HEK293 (cell line): ENCODE results near the gene CMTR2.

Source experiments
- CTCF ChIA-PET: fragments of 350-600 bp; formaldehyde crosslinking; extraction: SDS; loops from one replicate; lab custom pipeline; 2021; ENCODE audit warnings: antibody characterized with exemption; lab: Yijun Ruan, JAX
- POLR2A ChIA-PET: fragments of 300-600 bp; formaldehyde crosslinking; extraction: SDS; loops from one replicate; lab custom pipeline; 2020; ENCODE audit warnings: antibody characterized with exemption, inconsistent platforms; lab: Yijun Ruan, JAX
- H3K27ac ChIP-seq: fragments of 200-500 bp; sonication (Bioruptor generic); 2 replicates; pipeline ENCODE4 v1.5.1; 2014; ENCODE audit warnings: low read depth, low read length, control low read depth, inconsistent platforms; ENCODE audit errors: extremely low read depth
- H3K36me3 ChIP-seq, 2 experiments: fragments of 200-500 bp in 1 of 2; sonication (Bioruptor generic) in 1 of 2; 1 replicate in 1 of 2; 2 replicates in 1 of 2; pipeline ENCODE4 v1.5.1; 2014 to 2017; ENCODE audit warnings: inconsistent platforms in 2 of 2, low read length in 2 of 2; ENCODE audit not compliant: control insufficient read depth in 2 of 2, insufficient read depth in 1 of 2
- H3K4me1 ChIP-seq: fragments of 200-500 bp; sonication (Bioruptor generic); 2 replicates; pipeline ENCODE4 v1.5.1; 2014; ENCODE audit warnings: mild to moderate bottlenecking, low read length, inconsistent platforms; ENCODE audit not compliant: control insufficient read depth, insufficient read depth
- H3K4me3 ChIP-seq: 2 replicates; pipeline ENCODE4 v1.5.1; 2011; ENCODE audit warnings: low read depth, mild to moderate bottlenecking, control low read depth, low read length, moderate library complexity
- H3K9me3 ChIP-seq: fragments of 200-500 bp; sonication (Bioruptor generic); 2 replicates; pipeline ENCODE4 v1.5.1; 2014; ENCODE audit warnings: low read depth, low read length, inconsistent platforms; ENCODE audit not compliant: control insufficient read depth, insufficient read depth
- HOXD13 ChIP-seq: sonication (generic); formaldehyde crosslinking; IDR thresholded peaks from 2 replicates; pipeline ENCODE4 v1.8.0; 2022; ENCODE audit warnings: missing genetic modification reagents, borderline replicate concordance
- IKZF3 ChIP-seq: fragments of 450-650 bp; IDR thresholded peaks from 2 replicates; pipeline ENCODE4 v1.5.0; 2018; ENCODE audit warnings: missing biosample characterization, mild to moderate bottlenecking, missing genetic modification characterization, moderate library complexity
- KLF16 ChIP-seq: fragments of 450-650 bp; formaldehyde crosslinking; IDR thresholded peaks from 2 replicates; pipeline ENCODE4 v1.5.1; 2017; ENCODE audit warnings: missing biosample characterization, missing genetic modification characterization
- PRDM1 ChIP-seq: fragments of 450-650 bp; formaldehyde crosslinking; IDR thresholded peaks from 2 replicates; pipeline ENCODE4; 2016; ENCODE audit warnings: missing biosample characterization, missing genetic modification characterization
- ZBTB48 ChIP-seq: fragments of 450-650 bp; formaldehyde crosslinking; IDR thresholded peaks from 2 replicates; pipeline ENCODE4 v1.5.1; 2016; ENCODE audit warnings: missing biosample characterization, missing genetic modification characterization
- ZBTB7A ChIP-seq: fragments of 450-650 bp; formaldehyde crosslinking; IDR thresholded peaks from 2 replicates; pipeline ENCODE4 v1.5.1; 2016; ENCODE audit warnings: low read depth, missing biosample characterization, missing genetic modification characterization
- ZNF138 ChIP-seq: fragments of 450-650 bp; formaldehyde crosslinking; IDR thresholded peaks from 2 replicates; pipeline ENCODE4 v1.5.1; 2016; ENCODE audit warnings: missing biosample characterization, missing genetic modification characterization, borderline replicate concordance
- ZNF157 ChIP-seq: fragments of 450-650 bp; formaldehyde crosslinking; IDR thresholded peaks from 2 replicates; pipeline ENCODE4 v1.5.1; 2016; ENCODE audit warnings: missing biosample characterization, missing genetic modification characterization
- ZNF169 ChIP-seq: fragments of 450-650 bp; formaldehyde crosslinking; IDR thresholded peaks from 2 replicates; pipeline ENCODE4 v1.5.1; 2016; ENCODE audit warnings: missing biosample characterization, missing genetic modification characterization
- ZNF211 ChIP-seq: fragments of 450-650 bp; formaldehyde crosslinking; IDR thresholded peaks from 2 replicates; pipeline ENCODE4 v1.5.1; 2016; ENCODE audit warnings: low read depth, missing biosample characterization, missing genetic modification characterization
- ZNF248 ChIP-seq: fragments of 450-650 bp; formaldehyde crosslinking; IDR thresholded peaks from 2 replicates; pipeline ENCODE4 v1.5.1; 2017; ENCODE audit warnings: missing biosample characterization, missing genetic modification characterization
- ZNF404 ChIP-seq: fragments of 450-650 bp; formaldehyde crosslinking; IDR thresholded peaks from 2 replicates; pipeline ENCODE4 v1.5.1; 2017; ENCODE audit warnings: missing biosample characterization, missing genetic modification characterization
- ZNF416 ChIP-seq: fragments of 450-650 bp; formaldehyde crosslinking; IDR thresholded peaks from 2 replicates; pipeline ENCODE4 v1.5.1; 2016; ENCODE audit warnings: missing biosample characterization, missing genetic modification characterization
- ZNF501 ChIP-seq: fragments of 450-650 bp; formaldehyde crosslinking; IDR thresholded peaks from 2 replicates; pipeline ENCODE4 v1.5.1; 2016; ENCODE audit warnings: missing biosample characterization, missing genetic modification characterization
- ZNF510 ChIP-seq: fragments of 450-650 bp; formaldehyde crosslinking; IDR thresholded peaks from 2 replicates; pipeline ENCODE4 v1.5.1; 2018; ENCODE audit warnings: mild to moderate bottlenecking, missing genetic modification characterization, missing biosample characterization; ENCODE audit not compliant: insufficient replicate concordance
- ZNF561 ChIP-seq: fragments of 450-650 bp; IDR thresholded peaks from 2 replicates; pipeline ENCODE4 v1.5.1; 2018; ENCODE audit warnings: missing biosample characterization, missing genetic modification characterization, borderline replicate concordance
- ZNF571 ChIP-seq: fragments of 450-650 bp; formaldehyde crosslinking; IDR thresholded peaks from 2 replicates; pipeline ENCODE4 v1.5.0; 2017; ENCODE audit warnings: missing biosample characterization, missing genetic modification characterization
- ZNF785 ChIP-seq: fragments of 450-650 bp; formaldehyde crosslinking; IDR thresholded peaks from 2 replicates; pipeline ENCODE4 v1.5.1; 2016; ENCODE audit warnings: missing biosample characterization, missing genetic modification characterization
- TF ChIP-seq, protein P1 (sequence below): fragments of 450-650 bp; formaldehyde crosslinking; IDR thresholded peaks from 2 replicates; pipeline ENCODE4 v1.5.1; 2017; ENCODE audit warnings: missing biosample characterization, mild to moderate bottlenecking, missing genetic modification characterization, moderate library complexity
- TF ChIP-seq, protein P2 (sequence below): fragments of 450-650 bp; formaldehyde crosslinking; IDR thresholded peaks from 2 replicates; pipeline ENCODE4 v1.5.1; 2016; ENCODE audit warnings: missing biosample characterization, missing genetic modification characterization, low read depth
- TF ChIP-seq, protein P3 (sequence below): fragments of 450-650 bp; formaldehyde crosslinking; IDR thresholded peaks from 2 replicates; pipeline ENCODE4 v1.5.1; 2017; ENCODE audit warnings: missing biosample characterization, missing genetic modification characterization

The CMTR2 gene

DNA sequence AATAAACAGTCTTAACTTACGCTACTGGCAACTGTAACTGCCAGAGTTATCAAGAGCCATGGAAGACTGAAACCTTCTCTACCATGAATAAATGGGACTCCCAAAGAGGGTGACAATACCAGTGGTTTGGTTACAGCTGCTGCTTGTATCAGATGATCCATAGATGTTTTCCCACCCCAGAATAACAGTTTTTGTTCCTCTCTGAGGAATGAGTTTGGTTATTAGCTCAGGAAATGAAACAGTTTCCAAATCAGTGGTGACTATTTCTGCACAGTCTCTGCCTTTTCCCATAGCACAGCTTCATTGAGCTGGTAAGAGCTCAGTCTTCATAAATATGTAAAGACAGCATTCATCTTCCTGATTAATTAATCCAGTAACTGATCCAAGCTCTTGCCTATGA is 44.7 kb downstream of the CMTR2 start:
- H3K27ac ChIP-seq = no peak overlapping the region
- H3K4me3 ChIP-seq = no peak overlapping the region
- H3K4me1 ChIP-seq = no peaks in the 10 kb centered on the region
- CTCF ChIA-PET = no interaction called here
- POLR2A ChIA-PET = no interaction called here
- no peaks in the 10 kb centered on the region for H3K9me3 ChIP-seq
- TF ChIP-seq, protein P1, sequence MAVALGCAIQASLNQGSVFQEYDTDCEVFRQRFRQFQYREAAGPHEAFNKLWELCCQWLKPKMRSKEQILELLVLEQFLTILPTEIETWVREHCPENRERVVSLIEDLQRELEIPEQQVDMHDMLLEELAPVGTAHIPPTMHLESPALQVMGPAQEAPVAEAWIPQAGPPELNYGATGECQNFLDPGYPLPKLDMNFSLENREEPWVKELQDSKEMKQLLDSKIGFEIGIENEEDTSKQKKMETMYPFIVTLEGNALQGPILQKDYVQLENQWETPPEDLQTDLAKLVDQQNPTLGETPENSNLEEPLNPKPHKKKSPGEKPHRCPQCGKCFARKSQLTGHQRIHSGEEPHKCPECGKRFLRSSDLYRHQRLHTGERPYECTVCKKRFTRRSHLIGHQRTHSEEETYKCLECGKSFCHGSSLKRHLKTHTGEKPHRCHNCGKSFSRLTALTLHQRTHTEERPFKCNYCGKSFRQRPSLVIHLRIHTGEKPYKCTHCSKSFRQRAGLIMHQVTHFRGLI (tag by site-specific recombination) = no peak
- no peak for TF ChIP-seq ZNF157 (tag by site-specific recombination)
- no peaks in the 10 kb centered on the region for H3K36me3 ChIP-seq

DNA sequence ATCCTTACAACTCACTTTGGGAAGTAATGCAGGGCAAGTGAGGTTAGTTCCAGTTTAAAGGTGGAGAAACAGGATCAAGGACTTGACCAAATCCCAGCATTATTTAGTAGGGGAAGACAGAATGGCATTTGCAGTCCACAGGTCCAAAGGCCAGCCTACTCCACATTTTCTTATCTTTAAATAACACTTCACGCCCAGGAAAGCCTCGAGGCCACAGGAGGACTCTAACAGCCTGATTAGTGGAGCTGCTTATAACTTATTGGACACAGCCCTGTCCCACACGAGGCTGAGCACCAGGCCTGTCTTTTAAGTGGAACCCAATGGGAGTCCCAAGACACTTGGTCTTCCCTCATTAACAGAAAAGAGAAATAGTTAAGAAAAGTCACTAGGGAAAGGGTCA is 46.6 kb downstream of the CMTR2 start:
- TF ChIP-seq, protein P2, sequence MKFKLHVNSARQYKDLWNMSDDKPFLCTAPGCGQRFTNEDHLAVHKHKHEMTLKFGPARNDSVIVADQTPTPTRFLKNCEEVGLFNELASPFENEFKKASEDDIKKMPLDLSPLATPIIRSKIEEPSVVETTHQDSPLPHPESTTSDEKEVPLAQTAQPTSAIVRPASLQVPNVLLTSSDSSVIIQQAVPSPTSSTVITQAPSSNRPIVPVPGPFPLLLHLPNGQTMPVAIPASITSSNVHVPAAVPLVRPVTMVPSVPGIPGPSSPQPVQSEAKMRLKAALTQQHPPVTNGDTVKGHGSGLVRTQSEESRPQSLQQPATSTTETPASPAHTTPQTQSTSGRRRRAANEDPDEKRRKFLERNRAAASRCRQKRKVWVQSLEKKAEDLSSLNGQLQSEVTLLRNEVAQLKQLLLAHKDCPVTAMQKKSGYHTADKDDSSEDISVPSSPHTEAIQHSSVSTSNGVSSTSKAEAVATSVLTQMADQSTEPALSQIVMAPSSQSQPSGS = no peak
- no peak for TF ChIP-seq ZNF138
- no peak for TF ChIP-seq ZNF510 (tag by site-specific recombination)
- TF ChIP-seq ZBTB48 (tag by site-specific recombination) = no peak
- TF ChIP-seq ZNF785 (tag by site-specific recombination) = no peak
- TF ChIP-seq ZNF248 = no peak
- no peak for TF ChIP-seq ZNF404 (tag by site-specific recombination)
- TF ChIP-seq HOXD13 (CRISPR knock-in tag) = no peak
- TF ChIP-seq ZNF169 (tag by site-specific recombination) = no peak
- TF ChIP-seq KLF16 (tag by site-specific recombination) = no peak
- TF ChIP-seq ZNF501 (tag by site-specific recombination) = no peak
- TF ChIP-seq, all 188 proteins: peak for 0

DNA sequence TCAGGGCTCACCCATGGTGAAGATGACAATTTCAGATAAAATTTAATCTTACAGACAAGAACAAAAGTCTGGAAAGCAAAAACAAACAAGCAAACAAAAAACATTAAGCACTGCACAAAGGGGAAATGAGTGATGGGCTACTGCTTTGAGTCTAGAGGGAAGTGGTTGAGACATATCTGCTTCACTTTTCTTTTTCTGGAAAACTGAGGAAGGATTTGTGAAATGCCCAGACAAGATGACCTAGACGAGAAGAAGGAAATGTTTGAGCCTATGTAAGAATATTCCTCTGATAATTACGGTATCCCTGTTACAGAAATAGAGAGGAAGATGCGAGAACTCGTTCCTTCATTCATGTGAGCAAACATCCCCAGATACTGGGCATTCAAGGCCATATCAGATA is 47.2 kb downstream of the CMTR2 start:
- H3K4me1 ChIP-seq = no peaks in the 10 kb centered on the region
- ChIA-PET CTCF (no interaction called here), POLR2A (no interaction called here)
- H3K27ac ChIP-seq = no peak overlapping the region
- H3K9me3 ChIP-seq = no peaks in the 10 kb centered on the region
- no peak overlapping the region for H3K4me3 ChIP-seq
- H3K36me3 ChIP-seq = no peaks in the 10 kb centered on the region
- TF ChIP-seq PRDM1 (tag by site-specific recombination) = no peak
- TF ChIP-seq ZNF510 (tag by site-specific recombination) = no peak
- TF ChIP-seq ZNF561 (tag by site-specific recombination) = no peak
- TF ChIP-seq IKZF3 (tag by site-specific recombination) = no peak
- no peak for TF ChIP-seq ZNF571 (tag by site-specific recombination)
- no peak for TF ChIP-seq ZNF416 (tag by site-specific recombination)
- TF ChIP-seq, protein P3, sequence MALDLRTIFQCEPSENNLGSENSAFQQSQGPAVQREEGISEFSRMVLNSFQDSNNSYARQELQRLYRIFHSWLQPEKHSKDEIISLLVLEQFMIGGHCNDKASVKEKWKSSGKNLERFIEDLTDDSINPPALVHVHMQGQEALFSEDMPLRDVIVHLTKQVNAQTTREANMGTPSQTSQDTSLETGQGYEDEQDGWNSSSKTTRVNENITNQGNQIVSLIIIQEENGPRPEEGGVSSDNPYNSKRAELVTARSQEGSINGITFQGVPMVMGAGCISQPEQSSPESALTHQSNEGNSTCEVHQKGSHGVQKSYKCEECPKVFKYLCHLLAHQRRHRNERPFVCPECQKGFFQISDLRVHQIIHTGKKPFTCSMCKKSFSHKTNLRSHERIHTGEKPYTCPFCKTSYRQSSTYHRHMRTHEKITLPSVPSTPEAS (tag by site-specific recombination) = no peak
- TF ChIP-seq HOXD13 (CRISPR knock-in tag) = no peak
- TF ChIP-seq ZNF211 (tag by site-specific recombination) = no peak
- TF ChIP-seq ZBTB7A = no peak

More for the DNA sequence above, 46.6 kb downstream of the CMTR2 start:
- no peak overlapping the region for H3K4me3 ChIP-seq
- no peaks in the 10 kb centered on the region for H3K4me1 ChIP-seq
- no peak overlapping the region for H3K27ac ChIP-seq
- H3K9me3 ChIP-seq = no peaks in the 10 kb centered on the region
- POLR2A ChIA-PET = no interaction called here
- CTCF ChIA-PET = no interaction called here
- H3K36me3 ChIP-seq = no peaks in the 10 kb centered on the region
